H1 (cell line): Measurements from ENCODE around the gene UROD. TPM values are rescaled to one million over a fixed set of nuclear protein-coding genes. Genes with fewer than 3 reads are reported as not detected.
A peak's percentile ranks its signal among the peaks of the same experiment; 100 is the strongest.

Experiments used
- CTCF ChIA-PET: fragments of 300-600 bp; sonication (Branson Sonifier 250); formaldehyde crosslinking; loops from one replicate; lab custom pipeline; 2021; ENCODE audit not compliant: partially characterized antibody; lab: Charles Lee
- POLR2A ChIA-PET: fragments of 300-600 bp; sonication (Branson Sonifier 250); formaldehyde crosslinking; loops from one replicate; lab custom pipeline; 2021; ENCODE audit warnings: inconsistent platforms; ENCODE audit not compliant: partially characterized antibody; lab: Charles Lee
- DNase-seq, 2 experiments: peaks; one replicate each; pipeline versions ENCODE4 v3.0.0 to v3.0.0-alpha.2; 2010 to 2022; ENCODE audit warnings: low spot score in 2 of 2, low read depth in 1 of 2, mixed read lengths in 1 of 2
- FAIRE-seq: peaks from 2 replicates; lab custom pipeline; 2011; peaks lifted over from hg19 to GRCh38; lab: Jason Lieb, UNC
- H2AFZ ChIP-seq: 2 replicates; pipeline ENCODE4 v1.8.1; 2012; ENCODE audit warnings: low read length, inconsistent platforms
- H2AK5ac ChIP-seq: 2 replicates; pipeline ENCODE4 v1.6.1; 2013; ENCODE audit warnings: low read depth, low read length
- H2BK120ac ChIP-seq: replicated peaks from 2 replicates; pipeline ENCODE3; 2013; ENCODE audit warnings: low read depth, low read length, inconsistent platforms
- H2BK12ac ChIP-seq: 2 replicates; pipeline ENCODE4 v1.6.1; 2013; ENCODE audit warnings: low read depth, low read length
- H2BK15ac ChIP-seq: 2 replicates; pipeline ENCODE4 v1.6.1; 2013; ENCODE audit warnings: low read length
- H2BK20ac ChIP-seq: 2 replicates; pipeline ENCODE4 v1.6.1; 2013; ENCODE audit warnings: low read length
- H2BK5ac ChIP-seq: 2 replicates; pipeline ENCODE4 v1.6.1; 2013; ENCODE audit warnings: low read depth, low read length
- H3K14ac ChIP-seq: 2 replicates; pipeline ENCODE4 v1.6.1; 2013; ENCODE audit warnings: inconsistent platforms; ENCODE audit not compliant: insufficient read length
- H3K18ac ChIP-seq: 2 replicates; pipeline ENCODE4 v1.6.1; 2013; ENCODE audit warnings: low read length; ENCODE audit errors: extremely low read depth
- H3K23ac ChIP-seq: 2 replicates; pipeline ENCODE4 v1.6.1; 2013; ENCODE audit warnings: inconsistent platforms; ENCODE audit not compliant: insufficient read length
- H3K23me2 ChIP-seq: 2 replicates; pipeline ENCODE4 v1.6.1; 2013; ENCODE audit warnings: low read depth, low read length
- H3K27ac ChIP-seq: 2 replicates; pipeline ENCODE4 v1.6.1; 2011; ENCODE audit warnings: low read depth, low read length, inconsistent platforms
- H3K27me3 ChIP-seq, 4 experiments: replicated peaks in 1 of 4; 1 replicate in 1 of 4; 2 replicates in 3 of 4; pipeline versions ENCODE4 v1.6.1 to v1.8.1; 2011 to 2013; ENCODE audit warnings: low read length in 3 of 4, mild to moderate bottlenecking in 3 of 4, inconsistent platforms in 2 of 4, mixed read lengths in 2 of 4, moderate library complexity in 1 of 4; ENCODE audit not compliant: control insufficient read depth in 3 of 4, insufficient read depth in 3 of 4; ENCODE audit errors: extremely low read depth in 1 of 4
- H3K36me3 ChIP-seq, 4 experiments: 2 replicates each; pipeline versions ENCODE4 v1.6.1 to v1.8.1; 2011 to 2013; ENCODE audit warnings: mild to moderate bottlenecking in 4 of 4, low read length in 3 of 4, moderate library complexity in 2 of 4, control low read depth in 1 of 4, inconsistent platforms in 1 of 4; ENCODE audit not compliant: insufficient read depth in 4 of 4, control insufficient read depth in 2 of 4
- H3K4ac ChIP-seq: replicated peaks from 2 replicates; pipeline ENCODE3; 2013; ENCODE audit warnings: low read length, low read depth, mixed read lengths, inconsistent platforms; ENCODE audit not compliant: insufficient read length
- H3K4me1 ChIP-seq, 4 experiments: replicated peaks in 1 of 4; 1 replicate in 1 of 4; 2 replicates in 3 of 4; pipeline versions ENCODE4 v1.6.1 to v1.8.1; 2011 to 2013; ENCODE audit warnings: low read length in 3 of 4, inconsistent platforms in 2 of 4, mixed read lengths in 1 of 4; ENCODE audit not compliant: insufficient read depth in 4 of 4, control insufficient read depth in 3 of 4
- H3K4me2 ChIP-seq, 2 experiments: 2 replicates each; pipeline versions ENCODE4 v1.6.1 to v1.8.1; 2011 to 2013; ENCODE audit warnings: low read depth in 2 of 2, low read length in 2 of 2, control low read depth in 1 of 2, inconsistent platforms in 1 of 2, mild to moderate bottlenecking in 1 of 2; ENCODE audit not compliant: insufficient read depth in 1 of 2
- H3K4me3 ChIP-seq, 4 experiments: fragments of 200-600, 300-600 bp in 1 of 4; sonication (generic), shearing (Covaris generic), sonication (Bioruptor Twin) in 1 of 4; 2 replicates each; pipeline versions ENCODE4 v1.5.1 to v1.8.1; 2011 to 2016; ENCODE audit warnings: low read length in 4 of 4, low read depth in 3 of 4, control low read depth in 2 of 4, inconsistent platforms in 2 of 4, mild to moderate bottlenecking in 2 of 4, mixed read lengths in 1 of 4, moderate library complexity in 1 of 4; ENCODE audit not compliant: insufficient read depth in 2 of 4; ENCODE audit errors: extremely low read depth in 1 of 4
- H3K56ac ChIP-seq: replicated peaks from 2 replicates; pipeline ENCODE3; 2013; ENCODE audit warnings: low read depth, mild to moderate bottlenecking, mixed read lengths, low read length, inconsistent platforms; ENCODE audit not compliant: insufficient read length
- H3K79me1 ChIP-seq: 2 replicates; pipeline ENCODE4 v1.6.1; 2013; ENCODE audit warnings: low read depth, low read length, control low read depth
- H3K79me2 ChIP-seq, 2 experiments: 2 replicates each; pipeline versions ENCODE4 v1.6.1 to v1.8.1; 2012 to 2013; ENCODE audit warnings: low read length in 2 of 2, mild to moderate bottlenecking in 2 of 2, inconsistent platforms in 1 of 2; ENCODE audit not compliant: insufficient read depth in 2 of 2, control insufficient read depth in 1 of 2
- H3K9ac ChIP-seq, 4 experiments: replicated peaks in 1 of 4; 1 replicate in 1 of 4; 2 replicates in 3 of 4; pipeline versions ENCODE4 v1.6.1 to v1.8.1; 2011 to 2013; ENCODE audit warnings: low read depth in 3 of 4, low read length in 3 of 4, control low read depth in 2 of 4, mild to moderate bottlenecking in 2 of 4, moderate library complexity in 2 of 4, inconsistent platforms in 1 of 4; ENCODE audit errors: extremely low read depth in 1 of 4
- H3K9me3 ChIP-seq, 2 experiments: 2 replicates each; pipeline versions ENCODE4 v1.6.1 to v1.8.1; 2012 to 2013; ENCODE audit warnings: mild to moderate bottlenecking in 2 of 2, moderate library complexity in 2 of 2, control low read depth in 1 of 2, inconsistent platforms in 1 of 2, low read depth in 1 of 2, low read length in 1 of 2, mixed read lengths in 1 of 2; ENCODE audit not compliant: insufficient read depth in 2 of 2
- H4K20me1 ChIP-seq, 2 experiments: replicated peaks in 1 of 2; 2 replicates each; pipeline versions ENCODE3 to v1.8.1; 2011 to 2013; ENCODE audit warnings: inconsistent platforms in 2 of 2, low read length in 2 of 2, mild to moderate bottlenecking in 1 of 2; ENCODE audit not compliant: insufficient read depth in 2 of 2, control insufficient read depth in 1 of 2
- H4K5ac ChIP-seq: 2 replicates; pipeline ENCODE4 v1.6.1; 2013; ENCODE audit warnings: low read length, low read depth, mixed read lengths, inconsistent platforms; ENCODE audit not compliant: insufficient read length
- H4K8ac ChIP-seq: 2 replicates; pipeline ENCODE4 v1.8.0; 2013; ENCODE audit warnings: mild to moderate bottlenecking, moderate library complexity, low read length, inconsistent platforms; ENCODE audit not compliant: insufficient read depth; ENCODE audit errors: extremely low read depth
- H4K91ac ChIP-seq: replicated peaks from 2 replicates; pipeline ENCODE3; 2013; ENCODE audit warnings: low read length, mixed read lengths, inconsistent platforms; ENCODE audit not compliant: insufficient read length
- BCL11A ChIP-seq, 2 experiments: IDR thresholded peaks; one replicate each; pipeline ENCODE4 v1.6.1; 2011; ENCODE audit warnings: low read depth in 2 of 2, low read length in 2 of 2, mild to moderate bottlenecking in 2 of 2
- CEBPB ChIP-seq: IDR thresholded peaks from 2 replicates; pipeline ENCODE4 v1.6.1; 2012; ENCODE audit warnings: low read depth, low read length
- CHD1 ChIP-seq: IDR thresholded peaks from 2 replicates; pipeline ENCODE4 v1.6.1; 2012; ENCODE audit warnings: low read depth, low read length, improper control_type of control experiment
- GABPA ChIP-seq: IDR thresholded peaks from 2 replicates; pipeline ENCODE4 v1.6.1; 2011; ENCODE audit warnings: mild to moderate bottlenecking, low read length, moderate library complexity, borderline replicate concordance; ENCODE audit not compliant: insufficient read depth
- JUN ChIP-seq: IDR thresholded peaks from 2 replicates; pipeline ENCODE4 v1.6.1; 2011; ENCODE audit warnings: low read depth, mild to moderate bottlenecking, improper control_type of control experiment, low read length
- PHF8 ChIP-seq: fragments of 200-600 bp; sonication (generic); conservative IDR thresholded peaks from 2 replicates; pipeline ENCODE4 v1.7.1; 2012; ENCODE audit warnings: low read depth, mild to moderate bottlenecking, inconsistent platforms, low read length, moderate library complexity
- RFX5 ChIP-seq: IDR thresholded peaks from 2 replicates; pipeline ENCODE4 v1.6.1; 2011; ENCODE audit warnings: low read depth, low read length, improper control_type of control experiment, borderline replicate concordance
- RXRA ChIP-seq: IDR thresholded peaks from 2 replicates; pipeline ENCODE4 v1.6.1; 2011; ENCODE audit warnings: low read depth, mild to moderate bottlenecking, low read length, moderate library complexity; ENCODE audit not compliant: insufficient read depth
- ZNF274 ChIP-seq: IDR thresholded peaks from 2 replicates; pipeline ENCODE4 v1.7.0; 2012; ENCODE audit warnings: low read length, borderline replicate concordance; ENCODE audit errors: extremely low read depth
- WGBS, 2 experiments: shearing (Covaris generic) in 1 of 2; methylation state at CpG; one replicate each; pipeline versions ENCODE4 v1.1.6 to v1.1.7; 2013 to 2015; ENCODE audit warnings: low lambda C conversion rate in 2 of 2, mixed read lengths in 2 of 2, inconsistent platforms in 1 of 2, low coverage in 1 of 2, missing lambda C conversion rate in 1 of 2; ENCODE audit not compliant: insufficient replicate concordance in 2 of 2, insufficient coverage in 1 of 2, insufficient read length in 1 of 2; ENCODE audit errors: extremely low coverage in 1 of 2, missing lambda C conversion rate in 1 of 2; 5-methylcytosine and 5-hydroxymethylcytosine counted together
- polyA plus RNA-seq, 7 experiments: library from polyadenylated mRNA; depleted of rRNA in 3 of 7; stranded (reverse) in 5 of 7; unstranded in 2 of 7; fragments of >200 nt in 5 of 7; fragments of 200-250 nt in 2 of 7; gene quantifications; 1 replicate in 5 of 7; 2 replicates in 1 of 7; 4 replicates in 1 of 7; pipeline versions ENCODE4 v1.2.1 to v1.2.3, GENCODE V29; 2011 to 2013; ENCODE audit warnings: missing spikeins in 2 of 7, mixed read lengths in 2 of 7
- total RNA-seq: library from RNA; stranded (reverse); fragmentation: NEBNext Ultra II Directional; extraction: Animal tissue kit (Norgen Biotek cat#: 25700); gene quantifications from 2 replicates; pipeline ENCODE4 v1.2.1, GENCODE V29; 2021
- TF ChIP-seq, protein P1 (sequence below), 3 experiments: IDR thresholded peaks; 1 replicate in 2 of 3; 2 replicates in 1 of 3; pipeline versions ENCODE4 v1.5.1 to v1.6.1; 2011; ENCODE audit warnings: low read length in 3 of 3, mild to moderate bottlenecking in 3 of 3, inconsistent platforms in 2 of 3, low read depth in 1 of 3, moderate library complexity in 1 of 3; ENCODE audit not compliant: insufficient read depth in 1 of 3; ENCODE audit errors: control extremely low read depth in 1 of 3

Gene UROD
- total and polyA plus RNA-seq, 2 of the 8 experiments (the other 6 are each of a cell fraction or from before 2014, with no cell fraction given): 86.6 to 220 TPM

DNA sequence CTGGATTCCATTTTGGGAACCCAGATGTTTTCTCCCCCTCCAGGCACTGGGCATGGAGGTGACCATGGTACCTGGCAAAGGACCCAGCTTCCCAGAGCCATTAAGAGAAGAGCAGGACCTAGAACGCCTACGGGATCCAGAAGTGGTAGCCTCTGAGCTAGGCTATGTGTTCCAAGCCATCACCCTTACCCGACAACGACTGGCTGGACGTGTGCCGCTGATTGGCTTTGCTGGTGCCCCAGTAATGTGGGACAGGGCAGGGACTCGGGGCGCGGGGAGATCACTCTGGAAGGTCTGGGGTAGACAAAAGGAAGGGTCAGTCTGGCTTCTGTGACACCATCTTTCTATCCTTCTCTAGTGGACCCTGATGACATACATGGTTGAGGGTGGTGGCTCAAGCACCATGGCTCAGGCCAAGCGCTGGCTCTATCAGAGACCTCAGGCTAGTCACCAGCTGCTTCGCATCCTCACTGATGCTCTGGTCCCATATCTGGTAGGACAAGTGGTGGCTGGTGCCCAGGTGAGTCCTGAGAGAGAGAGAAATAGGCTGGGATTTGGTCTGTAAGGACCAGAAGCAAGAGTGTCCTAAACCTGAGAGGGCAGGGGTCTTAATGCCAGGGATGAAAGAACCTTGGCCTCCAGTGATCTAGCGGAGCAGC lies 1.6 kb downstream of the UROD start:
- no peak overlapping the region for H3K18ac ChIP-seq
- H3K4me3 ChIP-seq: peak overlapping the region in 1 of 4 experiments; percentile 73; a peak in 1 of 8 replicates
- peak overlapping the region; percentile 79 to 83; a peak in 2 of 4 replicates for H3K4me2 ChIP-seq
- no peak overlapping the region for H2BK20ac ChIP-seq
- no peak overlapping the region for H4K8ac ChIP-seq
- peaks cover 5 to 10% (median 6%) of the 10 kb centered on the region in 4 experiments; a peak in 6 of 7 replicates for H3K4me1 ChIP-seq
- H3K27me3 ChIP-seq: no peaks in the 10 kb centered on the region
- ChIA-PET CTCF (interaction anchor here (0.5 to 15.4 kb wide), 47 partner anchors 10 to 555 kb away, joined by 3 to 424 read pairs (median 5); partner anchors contain the start of genes EIF2B3, HPDL, MUTYH and RPS8), POLR2A (interaction anchor here (0.7 to 3.3 kb wide), 15 partner anchors 8 to 508 kb away, joined by 3 to 13 read pairs (median 4); partner anchors contain the start of genes CCDC163, EIF2B3, HPDL and MMACHC)
- 91% methylated on average over 11 of the region's 12 CpGs; no CpG with 5 or more reads in 1 of the 2 experiments for WGBS, 2 experiments
- H3K9ac ChIP-seq: no peak overlapping the region
- no peak for FAIRE-seq
- no peak overlapping the region for H3K14ac ChIP-seq
- peaks cover 0 to 9% (median 2%) of the 10 kb centered on the region in 4 experiments; a peak in 3 of 8 replicates for H3K36me3 ChIP-seq
- H2AFZ ChIP-seq: no peak overlapping the region
- no peaks in the 10 kb centered on the region; a peak in 1 of 4 replicates for H3K79me2 ChIP-seq
- no peak overlapping the region for H2BK15ac ChIP-seq
- no peak overlapping the region for H2BK120ac ChIP-seq
- DNase-seq: no peak
- H4K20me1 ChIP-seq: peaks cover 0 to 7% of the 10 kb centered on the region in 2 experiments
- no peak overlapping the region for H3K4ac ChIP-seq
- no peaks in the 10 kb centered on the region for H3K79me1 ChIP-seq
- no peak overlapping the region for H2BK5ac ChIP-seq
- no peaks in the 10 kb centered on the region for H3K9me3 ChIP-seq
- no peak overlapping the region for H3K23ac ChIP-seq
- H2BK12ac ChIP-seq: no peak overlapping the region
- no peak overlapping the region for H3K56ac ChIP-seq
- peaks cover 10% of the 10 kb centered on the region for H3K23me2 ChIP-seq
- H4K91ac ChIP-seq: no peak overlapping the region
- no peak overlapping the region for H3K27ac ChIP-seq
- no peak overlapping the region for H4K5ac ChIP-seq
- no peak overlapping the region for H2AK5ac ChIP-seq
- TF ChIP-seq PHF8 (no peak), ZNF274 (no peak), JUN (no peak), CEBPB (no peak), BCL11A (IDR thresholded peaks at IDR 0.05; ENCODE audit: low read depth in 2 of 2, low read length in 2 of 2) (no peak), CHD1 (no peak), RFX5 (no peak), RXRA (no peak), GABPA (no peak)
- TF ChIP-seq, protein P1, sequence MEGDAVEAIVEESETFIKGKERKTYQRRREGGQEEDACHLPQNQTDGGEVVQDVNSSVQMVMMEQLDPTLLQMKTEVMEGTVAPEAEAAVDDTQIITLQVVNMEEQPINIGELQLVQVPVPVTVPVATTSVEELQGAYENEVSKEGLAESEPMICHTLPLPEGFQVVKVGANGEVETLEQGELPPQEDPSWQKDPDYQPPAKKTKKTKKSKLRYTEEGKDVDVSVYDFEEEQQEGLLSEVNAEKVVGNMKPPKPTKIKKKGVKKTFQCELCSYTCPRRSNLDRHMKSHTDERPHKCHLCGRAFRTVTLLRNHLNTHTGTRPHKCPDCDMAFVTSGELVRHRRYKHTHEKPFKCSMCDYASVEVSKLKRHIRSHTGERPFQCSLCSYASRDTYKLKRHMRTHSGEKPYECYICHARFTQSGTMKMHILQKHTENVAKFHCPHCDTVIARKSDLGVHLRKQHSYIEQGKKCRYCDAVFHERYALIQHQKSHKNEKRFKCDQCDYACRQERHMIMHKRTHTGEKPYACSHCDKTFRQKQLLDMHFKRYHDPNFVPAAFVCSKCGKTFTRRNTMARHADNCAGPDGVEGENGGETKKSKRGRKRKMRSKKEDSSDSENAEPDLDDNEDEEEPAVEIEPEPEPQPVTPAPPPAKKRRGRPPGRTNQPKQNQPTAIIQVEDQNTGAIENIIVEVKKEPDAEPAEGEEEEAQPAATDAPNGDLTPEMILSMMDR (IDR thresholded peaks at IDR 0.05; ENCODE audit: control extremely low read depth in 1 of 3, insufficient read depth in 1 of 3, low read depth in 1 of 3, low read length in 3 of 3): no peak
